ENCODE results near the gene IQSEC1.

GRCh38 chr3:13069495-13069894 is 3.7 kb downstream of the IQSEC1 start:
- TF ChIP-seq CTCF (IDR thresholded peaks at IDR 0.05; ENCODE audit: control extremely low read depth in 1 of 3, insufficient read depth in 1 of 3, low read depth in 1 of 3, low read length in 3 of 3): no peak
- TF ChIP-seq TEAD4 (IDR thresholded peaks at IDR 0.05; ENCODE audit: low read depth, low read length): no peak
- no peak for TF ChIP-seq EZH2 (IDR thresholded peaks at IDR 0.05; ENCODE audit: low read depth, low read length, severe bottlenecking)
- no peak for TF ChIP-seq KDM1A (IDR thresholded peaks at IDR 0.05; ENCODE audit: borderline replicate concordance, low read length)
- no peak for TF ChIP-seq POLR2A (IDR thresholded peaks at IDR 0.05; ENCODE audit: control extremely low read depth in 1 of 2, low read depth in 2 of 2, low read length in 2 of 2)
